RWPE2 (cell line): ENCODE data around the gene SLC25A20.

Experiments
- ATAC-seq: fragments of 200-7000 bp; cut with Tn5 transposase; 3 replicates; pipeline ENCODE4 v1.9.1; 2021; ENCODE audit warnings: low read depth
- DNase-seq: peaks from one replicate; pipeline ENCODE4 v3.0.0-alpha.2; 2020; ENCODE audit warnings: low spot score
- H3K27ac ChIP-seq: fragments of 450-650 bp; 2 replicates; pipeline ENCODE4 v1.5.1; 2017; ENCODE audit warnings: mild to moderate bottlenecking; ENCODE audit not compliant: poor library complexity, severe bottlenecking
- H3K27me3 ChIP-seq: fragments of 250-450 bp; sonication (Bioruptor Pico); 2 replicates; pipeline ENCODE4 v1.5.1; 2021; ENCODE audit warnings: mild to moderate bottlenecking, moderate library complexity; ENCODE audit not compliant: insufficient read depth, poor library complexity, severe bottlenecking
- H3K36me3 ChIP-seq: fragments of 250-450 bp; sonication (Bioruptor Pico); 2 replicates; pipeline ENCODE4 v1.5.1; 2020; ENCODE audit warnings: low read depth, mild to moderate bottlenecking, moderate library complexity
- H3K4me1 ChIP-seq: fragments of 250-450 bp; sonication (Bioruptor Pico); 2 replicates; pipeline ENCODE4 v1.5.1; 2021; ENCODE audit warnings: mild to moderate bottlenecking, moderate library complexity; ENCODE audit not compliant: insufficient read depth, poor library complexity, severe bottlenecking
- H3K4me3 ChIP-seq: fragments of 250-450 bp; sonication (Bioruptor Pico); 2 replicates; pipeline ENCODE4 v1.5.1; 2021; ENCODE audit warnings: mild to moderate bottlenecking, moderate library complexity; ENCODE audit not compliant: severe bottlenecking
- H3K9me3 ChIP-seq: fragments of 250-450 bp; sonication (Bioruptor Pico); 2 replicates; pipeline ENCODE4 v1.5.1; 2021; ENCODE audit warnings: mild to moderate bottlenecking, moderate library complexity; ENCODE audit not compliant: severe bottlenecking
- TF ChIP-seq, protein P1 (sequence below): fragments of 450-650 bp; IDR thresholded peaks from one replicate; pipeline ENCODE4 v1.5.1; 2017; ENCODE audit warnings: mild to moderate bottlenecking, moderate library complexity; ENCODE audit not compliant: poor library complexity, severe bottlenecking

SLC25A20 gene, protein sequence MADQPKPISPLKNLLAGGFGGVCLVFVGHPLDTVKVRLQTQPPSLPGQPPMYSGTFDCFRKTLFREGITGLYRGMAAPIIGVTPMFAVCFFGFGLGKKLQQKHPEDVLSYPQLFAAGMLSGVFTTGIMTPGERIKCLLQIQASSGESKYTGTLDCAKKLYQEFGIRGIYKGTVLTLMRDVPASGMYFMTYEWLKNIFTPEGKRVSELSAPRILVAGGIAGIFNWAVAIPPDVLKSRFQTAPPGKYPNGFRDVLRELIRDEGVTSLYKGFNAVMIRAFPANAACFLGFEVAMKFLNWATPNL

DNA sequence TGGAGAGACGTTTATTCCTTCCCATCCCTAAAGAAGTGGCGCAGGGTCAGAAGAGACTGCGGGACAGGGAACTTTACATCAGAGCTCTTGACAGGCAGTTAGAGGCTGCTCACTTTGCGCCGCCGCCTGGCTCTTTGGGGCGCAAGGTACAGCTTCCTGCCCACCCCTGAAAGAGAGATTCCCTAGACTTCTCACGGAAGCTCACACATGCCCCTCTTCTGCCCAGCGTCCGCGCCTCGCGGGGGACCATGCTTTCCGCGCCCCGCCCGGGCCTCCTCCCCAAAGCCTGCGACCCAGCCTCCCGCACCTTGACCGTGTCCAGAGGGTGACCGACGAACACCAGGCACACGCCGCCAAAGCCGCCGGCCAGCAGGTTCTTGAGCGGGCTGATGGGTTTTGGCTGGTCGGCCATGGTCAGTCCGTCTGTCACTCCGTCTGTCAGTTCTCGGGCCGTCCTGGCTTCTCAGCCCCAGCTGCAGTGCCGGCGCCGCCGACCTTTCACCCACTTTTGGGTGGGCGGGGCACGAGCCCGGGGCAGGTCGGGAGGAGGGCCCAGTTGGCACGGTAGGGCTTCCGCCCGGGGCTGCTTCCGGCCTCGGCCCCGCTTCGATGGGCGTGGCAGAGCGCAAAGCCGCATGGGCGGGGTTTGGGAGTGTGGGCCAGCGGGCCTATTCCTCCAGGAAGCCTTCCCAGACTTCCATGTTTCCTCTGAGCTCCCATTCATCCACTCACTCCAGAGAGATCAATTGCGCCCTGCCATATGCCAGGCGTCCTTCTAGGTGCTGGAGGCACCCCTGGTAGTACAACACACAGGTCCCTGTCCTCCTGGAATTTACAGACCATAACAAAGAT is at the start of gene SLC25A20:
Gene SLC25A20, minus strand, starts transcription at position 500 of the 852 bp plus-strand sequence. Its CDS starts 88 bp downstream, at position 412.
- peak within 1 kb of the TSS; percentile 32 for H3K27ac ChIP-seq
- TF ChIP-seq, protein P1, sequence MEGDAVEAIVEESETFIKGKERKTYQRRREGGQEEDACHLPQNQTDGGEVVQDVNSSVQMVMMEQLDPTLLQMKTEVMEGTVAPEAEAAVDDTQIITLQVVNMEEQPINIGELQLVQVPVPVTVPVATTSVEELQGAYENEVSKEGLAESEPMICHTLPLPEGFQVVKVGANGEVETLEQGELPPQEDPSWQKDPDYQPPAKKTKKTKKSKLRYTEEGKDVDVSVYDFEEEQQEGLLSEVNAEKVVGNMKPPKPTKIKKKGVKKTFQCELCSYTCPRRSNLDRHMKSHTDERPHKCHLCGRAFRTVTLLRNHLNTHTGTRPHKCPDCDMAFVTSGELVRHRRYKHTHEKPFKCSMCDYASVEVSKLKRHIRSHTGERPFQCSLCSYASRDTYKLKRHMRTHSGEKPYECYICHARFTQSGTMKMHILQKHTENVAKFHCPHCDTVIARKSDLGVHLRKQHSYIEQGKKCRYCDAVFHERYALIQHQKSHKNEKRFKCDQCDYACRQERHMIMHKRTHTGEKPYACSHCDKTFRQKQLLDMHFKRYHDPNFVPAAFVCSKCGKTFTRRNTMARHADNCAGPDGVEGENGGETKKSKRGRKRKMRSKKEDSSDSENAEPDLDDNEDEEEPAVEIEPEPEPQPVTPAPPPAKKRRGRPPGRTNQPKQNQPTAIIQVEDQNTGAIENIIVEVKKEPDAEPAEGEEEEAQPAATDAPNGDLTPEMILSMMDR, result no peak
- DNase-seq, result peak; percentile 89
- peak within 1 kb of the TSS; percentile 46 for H3K4me3 ChIP-seq
- no peaks in the 10 kb centered on the region for H3K9me3 ChIP-seq
- no peaks in the 10 kb centered on the region for H3K27me3 ChIP-seq
- H3K4me1 ChIP-seq, result no peaks in the 10 kb centered on the region
- no peaks in the 10 kb centered on the region for H3K36me3 ChIP-seq
- peak; percentile 94 for ATAC-seq

DNA sequence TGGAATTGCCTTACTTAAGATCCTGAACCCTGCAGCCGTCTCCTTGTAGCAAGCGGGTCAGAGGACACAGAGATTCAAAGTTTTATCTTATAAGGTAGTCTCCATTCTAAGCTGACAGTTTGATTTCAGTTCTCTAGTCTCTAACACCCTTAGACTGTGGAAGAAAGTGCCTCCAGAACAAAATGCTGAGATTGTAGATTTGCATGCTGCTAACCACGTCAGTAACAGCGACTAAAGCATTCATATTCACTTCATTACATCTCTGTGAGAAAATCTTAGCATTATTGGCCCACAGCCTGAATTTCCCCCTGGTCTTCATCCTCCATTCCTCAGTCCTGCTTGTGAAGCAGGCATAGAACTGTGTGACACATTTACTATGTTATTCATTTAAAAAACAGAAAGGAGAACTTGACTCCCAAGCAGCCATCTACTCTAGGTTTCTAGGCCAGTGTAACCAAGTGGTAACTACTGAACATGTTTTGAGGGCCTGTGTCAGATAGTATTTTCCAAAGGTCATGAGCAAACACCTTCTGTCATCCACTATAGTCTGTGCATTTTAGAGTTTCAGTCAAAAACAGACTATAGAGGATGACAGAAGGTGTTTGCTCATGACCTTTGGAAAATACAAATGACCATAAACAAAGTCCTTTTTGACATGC is 47.3 kb upstream of the SLC25A20 start:
- no peak for ATAC-seq
- Histone ChIP-seq H3K9me3 (no peaks in the 10 kb centered on the region), H3K4me3 (no peak overlapping the region), H3K27ac (no peak overlapping the region), H3K4me1 (no peaks in the 10 kb centered on the region), H3K27me3 (no peaks in the 10 kb centered on the region), H3K36me3 (peaks cover 28% of the 10 kb centered on the region)
- no peak for DNase-seq
- TF ChIP-seq, protein P1, result no peak

DNA sequence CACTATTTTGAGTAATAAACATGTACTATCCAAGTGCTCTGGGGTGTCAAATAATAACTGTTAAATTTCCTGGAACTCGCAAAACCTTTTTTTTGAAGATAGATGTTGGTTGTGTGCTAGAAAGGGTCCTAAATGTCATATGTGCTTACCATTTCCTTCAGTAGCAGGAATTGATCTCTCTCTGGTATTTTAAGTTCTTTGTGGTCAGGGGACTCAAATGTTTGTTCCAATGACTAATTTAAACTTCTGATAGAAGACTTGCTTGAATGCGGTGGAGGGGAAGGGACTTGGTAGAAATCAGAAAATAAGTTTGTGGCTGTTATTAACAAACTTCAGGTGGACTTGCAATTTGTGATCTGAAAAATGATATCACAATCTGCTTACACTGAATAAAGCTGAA is 46.8 kb upstream of the SLC25A20 start:
- H3K27me3 ChIP-seq, result no peaks in the 10 kb centered on the region
- TF ChIP-seq, protein P1, result no peak
- H3K27ac ChIP-seq, result no peak overlapping the region
- no peak for DNase-seq
- H3K9me3 ChIP-seq, result no peaks in the 10 kb centered on the region
- no peak overlapping the region for H3K4me3 ChIP-seq
- peaks cover 28% of the 10 kb centered on the region for H3K36me3 ChIP-seq
- no peak for ATAC-seq
- no peaks in the 10 kb centered on the region for H3K4me1 ChIP-seq

DNA sequence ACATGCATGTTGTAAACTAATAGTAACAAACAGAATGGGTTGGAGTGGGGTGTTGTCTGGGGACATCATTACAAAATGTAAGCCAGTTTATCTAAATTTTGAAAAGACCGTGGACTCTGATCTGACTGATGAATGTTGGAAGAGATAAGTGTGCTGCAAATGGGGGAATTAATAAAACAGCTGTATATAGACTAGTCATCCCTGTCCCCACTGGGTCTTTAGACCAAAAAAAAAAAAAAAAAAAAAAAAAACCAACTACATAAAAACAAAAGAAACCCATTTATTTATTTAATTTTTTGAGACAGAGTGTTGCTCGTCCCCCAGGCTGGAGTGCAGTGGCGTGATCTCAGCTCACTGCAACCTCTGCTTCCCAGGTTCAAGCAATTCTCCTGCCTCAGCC is 40.0 kb upstream of the SLC25A20 start:
- TF ChIP-seq, protein P1, result no peak
- no peaks in the 10 kb centered on the region for H3K4me1 ChIP-seq
- H3K27me3 ChIP-seq, result no peaks in the 10 kb centered on the region
- peaks cover 36% of the 10 kb centered on the region for H3K36me3 ChIP-seq
- DNase-seq, result no peak
- ATAC-seq, result no peak
- no peak overlapping the region for H3K4me3 ChIP-seq
- no peak overlapping the region for H3K27ac ChIP-seq
- no peaks in the 10 kb centered on the region for H3K9me3 ChIP-seq
